Fibroblast of mammary gland (primary cell): ENCODE measurements around the gene ZNF780A.

Experiments used
- DNase-seq: peaks from one replicate; pipeline ENCODE4 v3.0.0-alpha.2; 2010; ENCODE audit warnings: low read depth
- H3K4me3 ChIP-seq: 2 replicates; pipeline ENCODE4 v1.5.1; 2011; ENCODE audit warnings: low read depth, mild to moderate bottlenecking, low read length, moderate library complexity; ENCODE audit not compliant: control insufficient read depth
- TF ChIP-seq, protein P1 (sequence below): conservative IDR thresholded peaks from 2 replicates; pipeline ENCODE4 v1.5.1; 2011; ENCODE audit warnings: low read depth, low read length, inconsistent platforms; ENCODE audit not compliant: control insufficient read depth, insufficient read depth

The ZNF780A gene

DNA sequence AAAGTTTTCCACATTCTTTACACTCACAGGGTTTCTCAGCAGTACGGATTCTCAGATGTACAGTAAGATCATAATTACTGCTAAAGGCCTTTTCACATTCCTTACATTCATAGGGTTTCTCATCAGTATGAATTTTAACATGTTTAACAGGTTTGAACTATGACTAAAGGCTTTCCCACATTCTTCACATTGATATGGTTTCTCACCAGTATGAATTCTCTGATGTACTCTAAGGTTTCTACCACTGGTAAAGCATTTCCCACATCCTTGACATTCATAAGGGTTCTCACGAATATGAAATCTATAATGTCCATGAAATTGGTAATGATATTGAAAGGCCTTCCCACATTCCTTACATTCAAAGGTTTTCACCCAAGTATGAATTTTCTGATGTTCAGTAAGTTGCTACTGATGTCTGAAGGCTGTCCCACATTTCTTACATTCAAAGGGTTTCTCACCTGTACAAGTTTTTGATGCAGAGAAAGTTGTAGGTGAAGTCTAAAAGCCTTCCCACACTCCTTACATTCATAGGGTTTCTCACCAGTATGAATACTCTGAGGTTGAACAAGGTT is 56.7 kb downstream of the ZNF780A start:
- no peak overlapping the region for H3K4me3 ChIP-seq
- no peak for DNase-seq
- TF ChIP-seq, protein P1, sequence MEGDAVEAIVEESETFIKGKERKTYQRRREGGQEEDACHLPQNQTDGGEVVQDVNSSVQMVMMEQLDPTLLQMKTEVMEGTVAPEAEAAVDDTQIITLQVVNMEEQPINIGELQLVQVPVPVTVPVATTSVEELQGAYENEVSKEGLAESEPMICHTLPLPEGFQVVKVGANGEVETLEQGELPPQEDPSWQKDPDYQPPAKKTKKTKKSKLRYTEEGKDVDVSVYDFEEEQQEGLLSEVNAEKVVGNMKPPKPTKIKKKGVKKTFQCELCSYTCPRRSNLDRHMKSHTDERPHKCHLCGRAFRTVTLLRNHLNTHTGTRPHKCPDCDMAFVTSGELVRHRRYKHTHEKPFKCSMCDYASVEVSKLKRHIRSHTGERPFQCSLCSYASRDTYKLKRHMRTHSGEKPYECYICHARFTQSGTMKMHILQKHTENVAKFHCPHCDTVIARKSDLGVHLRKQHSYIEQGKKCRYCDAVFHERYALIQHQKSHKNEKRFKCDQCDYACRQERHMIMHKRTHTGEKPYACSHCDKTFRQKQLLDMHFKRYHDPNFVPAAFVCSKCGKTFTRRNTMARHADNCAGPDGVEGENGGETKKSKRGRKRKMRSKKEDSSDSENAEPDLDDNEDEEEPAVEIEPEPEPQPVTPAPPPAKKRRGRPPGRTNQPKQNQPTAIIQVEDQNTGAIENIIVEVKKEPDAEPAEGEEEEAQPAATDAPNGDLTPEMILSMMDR: no peak

DNA sequence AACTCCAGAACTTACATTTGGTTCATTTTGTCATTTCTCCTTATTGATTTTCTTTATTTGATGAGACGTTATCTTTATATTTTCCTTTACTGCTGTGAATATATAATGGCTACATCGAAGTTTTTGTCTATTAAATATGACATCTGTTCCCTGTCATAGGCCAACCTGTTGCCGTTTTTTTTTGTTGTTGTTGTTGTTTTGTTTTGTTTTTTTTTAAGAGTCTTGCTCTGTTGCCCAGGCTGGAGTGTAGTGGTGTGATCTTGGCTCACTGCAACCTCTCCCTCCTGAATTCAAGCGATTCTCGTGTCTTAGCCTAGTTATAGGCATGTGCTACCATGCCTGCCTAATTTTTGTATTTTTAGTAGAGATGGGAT is 64.2 kb downstream of the ZNF780A start:
- no peak for DNase-seq
- H3K4me3 ChIP-seq: no peak overlapping the region
- TF ChIP-seq, protein P1: no peak

DNA sequence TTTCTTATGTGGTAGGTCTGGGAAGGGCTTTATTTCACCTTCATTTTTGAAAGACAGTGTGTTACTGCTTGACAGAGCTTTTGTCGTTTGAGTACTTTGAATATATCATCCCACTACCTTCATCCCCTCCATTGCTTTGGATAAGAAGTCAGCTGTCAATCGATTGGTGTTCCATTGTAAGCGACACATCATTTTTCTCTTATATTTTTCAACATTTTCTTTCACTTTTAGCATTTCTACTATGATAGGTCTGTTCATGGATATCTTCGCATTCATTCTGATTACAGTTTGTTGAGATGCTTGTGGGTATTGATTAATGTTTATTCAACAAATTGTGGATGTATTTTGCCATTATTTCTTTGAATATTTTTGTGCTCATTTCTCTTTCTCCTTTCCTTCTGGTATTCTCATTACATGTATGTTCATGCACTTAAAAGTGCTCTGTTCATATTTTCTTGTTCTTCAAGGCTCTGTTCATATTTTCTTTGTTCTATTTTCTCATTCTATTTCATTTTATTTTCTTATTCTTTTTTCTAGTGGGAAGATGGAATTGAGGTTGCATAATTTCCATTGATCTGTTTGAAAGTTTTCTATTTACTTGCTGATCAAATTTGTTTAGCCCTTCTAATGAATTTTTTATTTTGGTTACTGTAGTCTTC is 64.7 kb downstream of the ZNF780A start:
- no peak overlapping the region for H3K4me3 ChIP-seq
- DNase-seq: no peak
- TF ChIP-seq, protein P1: no peak

DNA sequence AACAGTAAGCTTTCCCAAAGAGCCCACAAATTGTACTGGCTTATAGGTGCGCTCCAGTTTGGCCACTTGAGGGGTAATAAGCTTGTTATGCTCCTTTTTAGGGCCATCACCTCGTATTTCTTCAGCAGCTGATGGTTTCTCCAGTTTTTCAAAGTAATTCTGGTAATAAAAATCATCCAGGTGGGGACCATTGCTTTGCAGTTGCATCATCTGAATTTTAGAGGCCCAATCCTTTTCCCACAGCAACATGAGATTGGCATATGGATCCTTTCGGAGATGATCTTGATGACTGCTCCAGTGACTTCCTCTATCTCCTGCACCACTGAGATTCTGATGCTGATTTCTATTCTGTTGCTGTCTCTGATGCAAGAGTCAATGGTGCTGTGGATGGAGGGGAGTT is 66.8 kb downstream of the ZNF780A start:
- H3K4me3 ChIP-seq: no peak overlapping the region

More for the DNA sequence above, 66.8 kb downstream of the ZNF780A start:
- DNase-seq: no peak
- TF ChIP-seq, protein P1: no peak
